Prostate gland (tissue), 2 donors: ENCODE data around the gene DYNC1I1.

Experiments
- POLR2A ChIP-seq: fragments of 450-650 bp; IDR thresholded peaks from one replicate; pipeline ENCODE4 v1.6.1; 2016; ENCODE audit warnings: antibody characterized with exemption, mild to moderate bottlenecking
- TF ChIP-seq, protein P1 (sequence below), 4 experiments: fragments of 200-600 bp in 2 of 4; fragments of 450-650 bp in 2 of 4; sonication (generic) in 2 of 4; IDR thresholded peaks; 1 replicate in 3 of 4; 2 replicates in 1 of 4; pipeline ENCODE4 v1.5.1; 2016 to 2019; ENCODE audit warnings: antibody characterized with exemption in 4 of 4, mild to moderate bottlenecking in 2 of 4, moderate library complexity in 2 of 4

DNA sequence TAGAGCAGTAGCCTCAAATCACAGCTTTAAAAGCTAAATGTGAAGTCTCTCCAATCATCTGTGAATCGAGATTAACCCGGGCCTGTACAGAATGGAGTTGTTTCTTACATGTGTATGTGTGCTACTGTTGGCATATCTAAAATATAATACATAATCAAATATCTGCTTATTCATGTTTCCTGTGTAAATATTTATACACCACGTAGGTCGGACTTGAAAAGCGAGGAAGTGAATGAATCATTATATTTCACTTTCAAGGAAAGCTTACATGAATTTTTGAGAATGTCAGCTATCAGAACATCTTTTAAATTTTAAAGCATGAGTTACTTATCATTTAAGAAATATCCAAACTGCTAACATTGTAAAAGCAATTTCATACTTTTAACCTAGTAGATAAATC is 316.2 kb downstream of the DYNC1I1 start:
- no peak for TF ChIP-seq POLR2A
- TF ChIP-seq, protein P1, sequence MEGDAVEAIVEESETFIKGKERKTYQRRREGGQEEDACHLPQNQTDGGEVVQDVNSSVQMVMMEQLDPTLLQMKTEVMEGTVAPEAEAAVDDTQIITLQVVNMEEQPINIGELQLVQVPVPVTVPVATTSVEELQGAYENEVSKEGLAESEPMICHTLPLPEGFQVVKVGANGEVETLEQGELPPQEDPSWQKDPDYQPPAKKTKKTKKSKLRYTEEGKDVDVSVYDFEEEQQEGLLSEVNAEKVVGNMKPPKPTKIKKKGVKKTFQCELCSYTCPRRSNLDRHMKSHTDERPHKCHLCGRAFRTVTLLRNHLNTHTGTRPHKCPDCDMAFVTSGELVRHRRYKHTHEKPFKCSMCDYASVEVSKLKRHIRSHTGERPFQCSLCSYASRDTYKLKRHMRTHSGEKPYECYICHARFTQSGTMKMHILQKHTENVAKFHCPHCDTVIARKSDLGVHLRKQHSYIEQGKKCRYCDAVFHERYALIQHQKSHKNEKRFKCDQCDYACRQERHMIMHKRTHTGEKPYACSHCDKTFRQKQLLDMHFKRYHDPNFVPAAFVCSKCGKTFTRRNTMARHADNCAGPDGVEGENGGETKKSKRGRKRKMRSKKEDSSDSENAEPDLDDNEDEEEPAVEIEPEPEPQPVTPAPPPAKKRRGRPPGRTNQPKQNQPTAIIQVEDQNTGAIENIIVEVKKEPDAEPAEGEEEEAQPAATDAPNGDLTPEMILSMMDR (IDR thresholded peaks at IDR 0.05), result no peak
